HS-5 (cell line): ENCODE measurements around the gene FAM184A.
A peak's percentile ranks its signal among the peaks of the same experiment; 100 is the strongest.

Source experiments
- DNase-seq: peaks from one replicate; pipeline ENCODE4 v3.0.0-alpha.2; 2012; ENCODE audit warnings: low read depth

Gene FAM184A

DNA sequence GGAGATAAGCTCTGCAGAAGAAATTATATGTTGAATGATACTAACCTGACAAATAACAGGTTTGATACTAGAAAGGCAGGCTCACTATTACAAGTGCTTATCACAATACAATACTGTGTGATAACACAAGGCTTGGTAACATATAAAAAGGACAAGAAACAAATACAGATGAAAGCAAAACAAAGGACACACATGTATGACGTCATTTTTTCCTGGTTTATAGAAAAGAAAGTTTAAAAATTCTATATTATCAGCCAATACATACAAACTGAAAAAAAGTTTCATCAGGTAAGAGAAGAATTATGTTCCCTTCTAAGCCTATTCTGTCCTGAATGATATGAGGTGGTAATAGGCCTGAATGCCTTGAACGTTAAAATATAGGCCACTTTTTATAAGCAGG lies 111.2 kb downstream of the FAM184A start:
- DNase-seq, result no peak

GRCh38 chr6:118965843-118966370 lies 112.6 kb downstream of the FAM184A start:
- no peak for DNase-seq

DNA sequence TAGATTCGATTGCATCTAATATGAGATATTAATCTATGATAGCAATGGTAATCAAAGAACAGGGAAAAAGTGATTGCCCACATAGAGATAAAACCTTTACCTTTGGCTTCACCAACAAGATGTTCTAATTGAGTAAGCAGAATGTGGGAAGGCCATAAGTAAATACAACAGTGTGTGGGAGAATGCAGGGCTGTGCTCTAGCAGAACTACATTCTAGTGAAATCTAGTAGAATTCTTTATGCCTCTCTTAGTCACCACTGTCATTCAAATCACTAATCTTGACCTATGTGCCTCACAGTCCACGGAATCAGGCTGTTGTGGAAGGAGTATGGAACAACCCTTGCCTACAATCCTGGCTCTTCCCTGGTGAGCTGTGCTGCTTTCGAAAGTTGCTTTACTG lies 113.1 kb downstream of the FAM184A start:
- no peak for DNase-seq

DNA sequence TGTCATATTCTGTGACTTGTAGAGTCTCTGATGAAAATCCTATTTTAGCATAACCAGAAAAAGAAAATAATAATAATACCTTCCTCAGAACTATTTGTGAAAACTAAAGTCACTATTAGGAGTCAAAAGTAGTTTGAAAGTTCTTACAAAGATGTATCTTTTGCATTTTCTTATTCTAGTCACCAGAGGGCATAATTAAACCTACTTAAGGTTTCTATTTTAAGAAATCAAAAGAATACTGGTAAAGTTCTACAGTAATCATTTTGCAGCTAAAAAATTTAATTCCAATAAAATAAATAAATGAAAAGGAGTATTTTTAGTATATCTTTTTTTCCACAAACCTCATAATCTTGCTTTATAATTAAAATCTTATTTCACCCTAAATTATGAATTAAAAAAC lies 115.5 kb downstream of the FAM184A start:
- DNase-seq, result no peak

GRCh38 chr6:118959903-118960302 lies 118.6 kb downstream of the FAM184A start:
- no peak for DNase-seq

GRCh38 chr6:118953391-118953790 lies 125.1 kb downstream of the FAM184A start:
- DNase-seq, result no peak

DNA sequence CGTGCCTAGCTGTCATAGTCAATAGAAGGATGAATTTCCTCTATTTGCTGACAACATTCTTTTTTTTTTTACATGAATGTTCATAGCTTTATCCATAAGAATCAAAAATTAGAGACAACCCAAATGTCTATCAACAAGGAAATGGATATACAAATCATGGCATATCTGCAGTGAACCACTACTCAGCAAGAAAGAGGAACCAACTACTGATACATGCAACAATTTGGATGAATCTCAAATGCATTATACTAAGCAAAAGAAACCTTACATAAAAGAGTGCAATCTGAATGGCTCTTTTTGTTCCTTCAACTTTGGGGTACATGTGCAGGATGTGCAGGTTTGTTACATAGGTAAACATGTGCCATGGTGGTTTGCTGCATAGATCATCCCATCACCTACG lies 125.8 kb downstream of the FAM184A start:
- DNase-seq, result no peak

DNA sequence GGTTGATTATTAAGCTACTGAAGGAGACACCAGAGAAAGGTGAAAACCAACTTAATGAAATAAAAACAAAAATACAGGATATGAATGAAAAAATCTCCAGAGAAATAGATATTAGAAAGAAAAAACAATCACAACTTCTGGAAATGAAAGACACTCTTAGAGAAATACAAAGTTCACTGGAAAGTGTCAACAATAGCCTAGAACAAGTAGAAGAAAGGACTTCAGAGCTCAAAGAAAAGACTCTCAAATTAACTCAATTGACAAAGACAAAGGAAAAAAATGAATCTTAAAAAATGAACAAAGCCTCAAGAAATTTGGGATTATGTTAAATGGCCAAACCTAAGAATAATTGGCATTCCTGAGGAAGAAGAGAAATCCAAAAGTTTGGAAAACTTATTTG lies 133.2 kb downstream of the FAM184A start:
- DNase-seq, result no peak

GRCh38 chr6:118940770-118941169 lies 137.7 kb downstream of the FAM184A start:
- no peak for DNase-seq

- DNase-seq, result no peak
These were observed 138.8 kb downstream of the FAM184A start for GRCh38 chr6:118939683-118940082.

- no peak for DNase-seq
These were observed 142.3 kb downstream of the FAM184A start for GRCh38 chr6:118935978-118936703.

DNA sequence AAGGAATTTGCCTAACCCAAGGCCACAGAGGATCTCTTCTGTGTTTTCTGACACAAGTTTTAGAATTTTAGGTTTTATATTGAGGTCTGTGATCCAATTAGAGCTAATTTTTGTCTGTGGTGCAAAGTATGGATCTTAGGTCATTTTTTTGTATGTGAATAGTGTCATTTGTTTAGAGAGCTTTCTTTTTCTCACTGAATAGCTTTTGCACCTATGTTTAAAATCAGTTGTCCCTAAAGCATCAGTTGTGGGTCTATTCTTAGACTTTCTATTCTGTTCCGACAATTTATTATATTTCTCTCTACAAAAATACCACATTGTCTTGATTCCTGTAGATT lies 143.2 kb downstream of the FAM184A start:
- no peak for DNase-seq

DNA sequence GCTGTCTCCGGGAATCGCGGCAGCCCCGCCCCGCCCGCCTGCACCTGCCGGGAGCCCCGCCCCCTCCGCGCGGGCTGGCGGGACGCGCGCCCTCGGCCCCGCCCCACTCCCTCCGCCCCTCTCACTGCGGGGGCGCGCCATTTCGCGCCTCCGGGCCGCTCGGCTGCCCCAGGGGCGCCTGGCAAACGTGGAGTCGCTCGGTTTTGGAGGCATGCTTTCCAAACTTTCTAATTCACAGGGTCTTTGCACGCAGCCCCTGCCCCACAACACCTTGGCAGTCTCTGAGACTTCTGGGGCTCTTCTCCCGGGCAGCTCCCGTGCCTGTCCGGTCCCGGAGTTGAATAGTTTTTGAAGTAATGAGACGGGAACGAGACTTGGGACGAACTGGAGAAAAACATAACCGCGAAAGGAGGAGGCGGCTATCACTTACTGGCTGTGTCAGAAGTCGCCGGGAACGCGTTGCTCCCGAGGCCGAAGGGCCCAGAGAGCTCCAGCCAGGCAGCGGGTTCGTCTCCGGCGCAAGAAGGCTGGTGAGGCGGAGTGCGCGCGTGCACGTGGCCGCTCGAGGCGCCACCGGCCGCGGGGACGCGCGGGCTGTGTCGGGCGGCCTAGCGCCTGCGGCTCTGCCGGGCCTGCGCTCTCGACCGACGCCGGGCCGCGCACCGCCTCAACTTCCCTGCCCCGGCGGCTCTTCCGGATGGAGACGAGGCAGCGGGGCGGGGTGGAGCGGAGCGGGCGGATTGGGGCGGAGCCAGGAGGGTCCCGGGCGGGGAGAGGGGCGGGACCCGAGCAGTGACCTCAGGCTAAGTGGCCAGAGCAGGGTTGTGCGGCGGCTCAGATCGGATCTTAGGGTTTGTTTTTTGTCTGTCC lies 143.8 kb downstream of the FAM184A start, which contains the start of gene MCM9:
MCM9 (minus strand) TSS at position 699 of the 870 bp plus-strand sequence. CDS start 3,436 bp downstream, outside the sequence.
- DNase-seq, result peak; percentile 43

DNA sequence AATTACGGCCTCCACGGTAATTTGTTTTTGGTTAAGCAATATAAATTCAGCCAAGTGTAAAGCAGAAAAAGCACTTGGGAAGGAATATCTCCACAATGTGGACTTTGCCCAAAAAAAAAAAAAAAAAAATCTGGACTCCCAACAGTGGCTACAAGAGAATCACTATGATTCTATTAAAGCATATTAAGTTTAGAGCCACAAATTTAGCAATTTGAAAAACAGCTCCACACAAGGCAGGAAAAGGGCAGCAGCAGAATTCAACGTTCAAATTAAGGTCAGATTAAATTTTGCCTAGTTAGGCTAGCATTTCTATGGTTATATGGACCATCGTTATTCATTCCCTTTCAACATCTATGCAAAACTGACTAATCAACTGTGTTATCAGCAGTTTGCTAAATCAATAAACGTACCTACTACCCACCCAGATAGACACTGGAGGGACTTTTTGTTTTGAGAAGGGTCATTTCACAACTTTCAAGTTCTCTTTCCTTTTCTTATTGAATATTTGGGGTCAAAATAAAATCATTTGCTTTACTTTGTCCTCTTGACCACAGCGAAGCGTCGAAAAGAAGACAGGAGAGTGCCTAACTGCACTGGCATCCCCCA lies 144.5 kb downstream of the FAM184A start:
- no peak for DNase-seq

GRCh38 chr6:118932421-118932820 lies 146.0 kb downstream of the FAM184A start:
- DNase-seq, result no peak

DNA sequence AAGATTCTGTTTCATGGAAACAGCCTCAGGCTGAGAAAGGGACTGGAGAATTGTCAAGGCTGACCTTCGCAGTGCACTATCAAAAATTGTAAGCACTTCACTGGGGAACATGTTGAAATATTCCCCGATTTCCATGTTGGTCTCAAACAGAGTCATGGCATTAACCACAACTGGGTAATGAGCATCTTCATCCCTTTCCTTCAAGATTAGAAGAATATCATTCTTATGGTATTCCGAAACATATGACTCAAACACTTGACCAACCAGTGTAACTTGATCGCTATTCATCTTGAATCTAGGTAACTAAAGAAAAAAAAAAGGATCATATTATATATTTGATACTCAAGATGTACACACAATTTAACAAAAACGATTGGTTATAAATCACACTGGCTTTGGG lies 147.0 kb downstream of the FAM184A start:
- no peak for DNase-seq

GRCh38 chr6:118930680-118931079 lies 147.8 kb downstream of the FAM184A start:
- no peak for DNase-seq

DNA sequence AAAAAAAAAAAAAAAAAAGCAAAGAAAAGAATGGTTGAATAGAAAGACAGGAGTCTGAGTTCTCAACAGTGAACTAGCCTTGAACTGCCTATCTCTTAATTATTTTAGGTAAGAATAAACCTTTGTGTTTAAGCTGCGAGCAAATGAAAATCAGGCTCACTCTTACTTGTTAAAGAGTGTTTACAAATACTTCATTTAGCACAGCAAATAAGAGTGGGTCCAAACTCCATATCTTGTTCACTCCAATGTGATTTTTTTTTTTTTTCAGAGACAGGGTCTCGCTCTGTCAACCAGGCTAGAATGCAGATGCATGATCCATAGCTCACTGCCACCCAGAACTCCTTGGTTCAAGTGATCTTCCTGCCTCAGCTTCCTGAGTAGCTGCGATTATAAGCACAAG lies 155.4 kb downstream of the FAM184A start:
- DNase-seq, result no peak

DNA sequence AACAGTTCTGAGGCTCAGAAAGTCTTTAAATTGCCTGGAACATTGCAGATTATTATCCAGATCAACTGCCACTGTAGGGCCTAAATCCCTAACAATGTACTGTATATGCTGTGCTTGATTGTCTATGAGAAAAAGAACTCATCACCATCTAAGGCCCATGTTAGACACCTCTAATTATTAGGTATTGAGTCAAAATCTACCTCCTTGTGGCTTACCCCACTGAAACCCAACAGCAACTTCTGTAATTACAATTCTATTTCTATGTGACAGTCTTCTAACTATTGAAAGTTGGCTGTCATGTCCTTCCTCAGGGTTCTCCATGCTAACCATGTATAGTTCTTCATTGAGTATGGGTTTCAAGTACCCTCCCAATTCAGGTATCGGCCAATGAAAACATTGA lies 157.4 kb downstream of the FAM184A start:
- DNase-seq, result no peak

GRCh38 chr6:118918329-118918725 lies 160.1 kb downstream of the FAM184A start:
- DNase-seq, result no peak

DNA sequence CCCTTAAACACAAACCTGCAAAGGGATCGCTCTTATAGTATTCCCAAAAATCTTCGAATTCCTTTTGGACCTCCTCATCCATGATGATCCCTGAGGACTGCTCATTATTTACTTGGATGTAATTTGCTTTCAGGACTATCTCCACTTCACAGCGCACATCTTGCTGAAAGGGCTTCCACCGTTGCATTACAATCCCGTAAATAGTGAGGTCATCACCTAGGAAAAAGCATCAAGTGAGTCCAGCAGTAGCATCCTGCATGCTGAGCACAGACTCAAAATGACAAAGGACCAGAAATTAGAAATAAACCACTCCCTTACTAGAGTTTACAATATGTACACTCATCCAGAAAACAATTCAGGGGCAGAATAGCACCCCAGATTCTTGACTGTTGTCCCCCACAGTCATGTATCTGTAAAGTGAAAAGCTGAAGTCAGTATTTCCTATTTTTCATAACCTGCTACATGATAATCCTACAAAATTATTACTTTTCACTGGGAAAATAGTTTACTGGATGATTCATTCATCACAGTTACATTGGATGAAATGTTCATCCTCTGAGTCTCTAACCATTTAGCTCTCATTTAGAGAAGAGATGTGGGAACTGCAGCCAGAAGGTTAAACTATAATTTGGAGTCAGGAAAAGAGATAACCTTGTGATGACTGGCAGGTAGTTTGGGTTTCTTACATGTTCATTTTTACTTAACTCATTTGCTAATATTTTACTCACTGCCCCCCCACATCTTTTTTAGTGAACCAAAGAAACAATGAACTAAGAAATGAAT lies 160.7 kb downstream of the FAM184A start:
- DNase-seq, result no peak

- DNase-seq, result no peak
These were observed 163.9 kb downstream of the FAM184A start for GRCh38 chr6:118914598-118914997.
